ENCODE results near the gene CDK14.
"Not testable (repeated sequence)": the region's sequence is repeated elsewhere in the genome, so short reads cannot be mapped to it uniquely, and the experiment has no call there.

Gene CDK14

GRCh38 chr7:90631502-90631901, 35.4 kb downstream of the CDK14 start:
- no peak for DNase-seq (ENCODE audit: low read depth)

- not testable (repeated sequence) for DNase-seq (ENCODE audit: low read depth)
Observed at GRCh38 chr7:90639683-90640082, 43.6 kb downstream of the CDK14 start.

GRCh38 chr7:90642978-90643377, 46.9 kb downstream of the CDK14 start:
- no peak for DNase-seq (ENCODE audit: low read depth)

GRCh38 chr7:90645784-90646183, 49.7 kb downstream of the CDK14 start:
- DNase-seq (ENCODE audit: low read depth), result no peak

- no peak for DNase-seq (ENCODE audit: low read depth)
Observed at GRCh38 chr7:90648107-90648506, 52.0 kb downstream of the CDK14 start.

- DNase-seq (ENCODE audit: low read depth), result no peak
Observed at GRCh38 chr7:90648834-90649233, 52.7 kb downstream of the CDK14 start.

GRCh38 chr7:90654718-90655427, 58.8 kb downstream of the CDK14 start:
- DNase-seq (ENCODE audit: low read depth), result no peak

- DNase-seq (ENCODE audit: low read depth), result no peak
Observed at GRCh38 chr7:90655566-90655965, 59.4 kb downstream of the CDK14 start.

- no peak for DNase-seq (ENCODE audit: low read depth)
Observed at GRCh38 chr7:90657481-90657880, 61.4 kb downstream of the CDK14 start.

- no peak for DNase-seq (ENCODE audit: low read depth)
Observed at GRCh38 chr7:90660100-90660499, 64.0 kb downstream of the CDK14 start.

GRCh38 chr7:90660819-90661218, 64.7 kb downstream of the CDK14 start:
- no peak for DNase-seq (ENCODE audit: low read depth)

- no peak for DNase-seq (ENCODE audit: low read depth)
Observed at GRCh38 chr7:90661290-90662151, 65.4 kb downstream of the CDK14 start.

GRCh38 chr7:90663176-90663575, 67.1 kb downstream of the CDK14 start:
- DNase-seq (ENCODE audit: low read depth), result no peak

GRCh38 chr7:90666186-90666585, 70.1 kb downstream of the CDK14 start:
- no peak for DNase-seq (ENCODE audit: low read depth)

GRCh38 chr7:90668992-90669391, 72.9 kb downstream of the CDK14 start:
- DNase-seq (ENCODE audit: low read depth), result no peak

GRCh38 chr7:90669492-90669891, 73.4 kb downstream of the CDK14 start:
- no peak for DNase-seq (ENCODE audit: low read depth)

GRCh38 chr7:90671571-90671970, 75.5 kb downstream of the CDK14 start:
- no peak for DNase-seq (ENCODE audit: low read depth)

GRCh38 chr7:90672210-90672609, 76.1 kb downstream of the CDK14 start:
- DNase-seq (ENCODE audit: low read depth), result no peak

- no peak for DNase-seq (ENCODE audit: low read depth)
Observed at GRCh38 chr7:90674625-90675024, 78.5 kb downstream of the CDK14 start.

GRCh38 chr7:90675982-90676381, 79.9 kb downstream of the CDK14 start:
- DNase-seq (ENCODE audit: low read depth), result no peak

- no peak for DNase-seq (ENCODE audit: low read depth)
Observed at GRCh38 chr7:90677486-90678404, 81.6 kb downstream of the CDK14 start.

- DNase-seq (ENCODE audit: low read depth), result no peak
Observed at GRCh38 chr7:90678986-90679385, 82.9 kb downstream of the CDK14 start.

Data from stimulated activated CD8-positive, alpha-beta memory T cell treated with anti-CD3 and anti-CD28 coated beads, Interleukin-12 subunit alpha, Interleukin-12 subunit beta, amount 100 ng/mL, for 4 hours (primary cell).